Stomach (tissue), 4 donors: Measurements from ENCODE around the gene PCDHB9.

Experiments
- EP300 ChIP-seq: sonication (generic); formaldehyde crosslinking; IDR thresholded peaks from one replicate; pipeline ENCODE4 v1.6.1; 2017; ENCODE audit warnings: antibody characterized with exemption
- POLR2A ChIP-seq, 4 donors: fragments of 450-650 bp; IDR thresholded peaks; one replicate each; pipeline ENCODE4 v1.6.1; 2016; ENCODE audit warnings: antibody characterized with exemption in 4 of 4, control low read depth in 2 of 4, mild to moderate bottlenecking in 1 of 4, moderate library complexity in 1 of 4
- TF ChIP-seq, protein P1 (sequence below), 7 experiments: fragments of 450-650 bp in 4 of 7; fragments of 200-600 bp in 3 of 7; sonication (generic) in 3 of 7; IDR thresholded peaks; one replicate each; pipeline ENCODE4 v1.5.1; 2016 to 2019; ENCODE audit warnings: antibody characterized with exemption in 7 of 7, control low read depth in 2 of 7, mild to moderate bottlenecking in 1 of 7

DNA sequence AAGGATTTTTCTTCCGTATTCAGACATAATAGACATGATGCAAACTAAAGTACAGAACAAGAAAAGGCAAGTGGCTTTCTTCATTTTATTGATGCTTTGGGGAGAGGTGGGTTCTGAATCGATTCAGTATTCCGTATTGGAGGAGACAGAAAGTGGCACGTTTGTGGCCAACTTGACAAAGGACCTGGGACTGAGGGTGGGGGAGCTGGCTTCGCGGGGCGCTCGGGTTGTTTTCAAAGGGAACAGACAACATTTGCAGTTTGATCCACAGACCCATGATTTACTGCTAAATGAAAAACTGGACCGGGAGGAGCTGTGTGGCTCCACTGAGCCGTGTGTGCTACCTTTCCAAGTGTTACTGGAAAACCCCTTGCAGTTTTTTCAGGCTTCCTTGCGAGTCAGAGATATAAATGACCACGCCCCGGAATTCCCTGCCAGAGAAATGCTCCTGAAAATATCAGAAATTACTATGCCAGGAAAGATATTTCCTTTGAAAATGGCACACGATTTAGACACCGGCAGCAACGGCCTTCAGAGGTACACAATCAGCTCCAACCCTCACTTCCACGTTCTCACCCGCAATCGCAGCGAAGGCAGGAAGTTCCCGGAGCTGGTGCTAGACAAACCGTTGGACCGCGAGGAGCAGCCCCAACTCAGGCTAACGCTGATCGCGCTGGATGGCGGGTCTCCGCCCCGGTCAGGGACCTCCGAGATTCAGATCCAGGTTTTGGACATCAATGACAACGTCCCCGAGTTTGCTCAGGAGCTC lies 36.6 kb upstream of the PCDHB9 start:
- TF ChIP-seq POLR2A (IDR thresholded peaks at IDR 0.05) (no peak), EP300 (no peak)
- TF ChIP-seq, protein P1, sequence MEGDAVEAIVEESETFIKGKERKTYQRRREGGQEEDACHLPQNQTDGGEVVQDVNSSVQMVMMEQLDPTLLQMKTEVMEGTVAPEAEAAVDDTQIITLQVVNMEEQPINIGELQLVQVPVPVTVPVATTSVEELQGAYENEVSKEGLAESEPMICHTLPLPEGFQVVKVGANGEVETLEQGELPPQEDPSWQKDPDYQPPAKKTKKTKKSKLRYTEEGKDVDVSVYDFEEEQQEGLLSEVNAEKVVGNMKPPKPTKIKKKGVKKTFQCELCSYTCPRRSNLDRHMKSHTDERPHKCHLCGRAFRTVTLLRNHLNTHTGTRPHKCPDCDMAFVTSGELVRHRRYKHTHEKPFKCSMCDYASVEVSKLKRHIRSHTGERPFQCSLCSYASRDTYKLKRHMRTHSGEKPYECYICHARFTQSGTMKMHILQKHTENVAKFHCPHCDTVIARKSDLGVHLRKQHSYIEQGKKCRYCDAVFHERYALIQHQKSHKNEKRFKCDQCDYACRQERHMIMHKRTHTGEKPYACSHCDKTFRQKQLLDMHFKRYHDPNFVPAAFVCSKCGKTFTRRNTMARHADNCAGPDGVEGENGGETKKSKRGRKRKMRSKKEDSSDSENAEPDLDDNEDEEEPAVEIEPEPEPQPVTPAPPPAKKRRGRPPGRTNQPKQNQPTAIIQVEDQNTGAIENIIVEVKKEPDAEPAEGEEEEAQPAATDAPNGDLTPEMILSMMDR (IDR thresholded peaks at IDR 0.05) = no peak
